Stimulated activated CD4-positive, alpha-beta T cell treated with anti-CD3 and anti-CD28 coated beads, Interleukin-2, amount 100 ng/mL, for 24 hours (primary cell): ENCODE data around the gene TBX4.
"Not testable (repeated sequence)": the region's sequence is repeated elsewhere in the genome, so short reads cannot be mapped to it uniquely, and the experiment has no call there.

Experiments
- DNase-seq, 2 donors: peaks; one replicate each; pipeline ENCODE4 v3.0.0-alpha.2; 2020

Gene TBX4

GRCh38 chr17:61413661-61414126 is 38.5 kb upstream of the TBX4 start:
- DNase-seq: no peak

GRCh38 chr17:61414141-61414935 is 37.9 kb upstream of the TBX4 start:
- no peak for DNase-seq

- no peak for DNase-seq
Measured at GRCh38 chr17:61414936-61415251, 37.3 kb upstream of the TBX4 start.

GRCh38 chr17:61415374-61416210 is 36.6 kb upstream of the TBX4 start:
- no peak for DNase-seq

GRCh38 chr17:61416211-61416539 is 36.0 kb upstream of the TBX4 start:
- DNase-seq: no peak

GRCh38 chr17:61416540-61417363 is 35.5 kb upstream of the TBX4 start:
- peak; percentile 67 to 77 for DNase-seq

- no peak for DNase-seq
Measured at GRCh38 chr17:61418449-61418848, 33.8 kb upstream of the TBX4 start.

GRCh38 chr17:61419496-61420046 is 32.7 kb upstream of the TBX4 start:
- no peak for DNase-seq

GRCh38 chr17:61420052-61420451 is 32.2 kb upstream of the TBX4 start:
- DNase-seq: no peak

- DNase-seq: no peak
Measured at GRCh38 chr17:61420745-61421398, 31.4 kb upstream of the TBX4 start.

GRCh38 chr17:61421460-61421859 is 30.8 kb upstream of the TBX4 start:
- DNase-seq: no peak

- DNase-seq: no peak
Measured at GRCh38 chr17:61422116-61422799, 30.0 kb upstream of the TBX4 start.

GRCh38 chr17:61422869-61423268 is 29.4 kb upstream of the TBX4 start:
- no peak for DNase-seq

GRCh38 chr17:61423967-61424649 is 28.1 kb upstream of the TBX4 start:
- no peak for DNase-seq

- DNase-seq: no peak
Measured at GRCh38 chr17:61425682-61426481, 26.3 kb upstream of the TBX4 start.

GRCh38 chr17:61426482-61427304 is 25.5 kb upstream of the TBX4 start:
- DNase-seq: no peak

GRCh38 chr17:61427567-61427966 is 24.7 kb upstream of the TBX4 start:
- DNase-seq: no peak

GRCh38 chr17:61429274-61429673 is 22.9 kb upstream of the TBX4 start:
- DNase-seq: no peak

- DNase-seq: not testable (repeated sequence)
Measured at GRCh38 chr17:61429831-61430230, 22.4 kb upstream of the TBX4 start.
